Fibroblast of skin of right biceps (primary cell): ENCODE data around the gene NFX1.
A peak's percentile ranks its signal among the peaks of the same experiment; 100 is the strongest.
"Not testable (repeated sequence)": the region's sequence is repeated elsewhere in the genome, so short reads cannot be mapped to it uniquely, and the experiment has no call there.

Experiments
- DNase-seq: peaks from one replicate; pipeline ENCODE4 v3.0.0-alpha.2; 2013

NFX1 gene

DNA sequence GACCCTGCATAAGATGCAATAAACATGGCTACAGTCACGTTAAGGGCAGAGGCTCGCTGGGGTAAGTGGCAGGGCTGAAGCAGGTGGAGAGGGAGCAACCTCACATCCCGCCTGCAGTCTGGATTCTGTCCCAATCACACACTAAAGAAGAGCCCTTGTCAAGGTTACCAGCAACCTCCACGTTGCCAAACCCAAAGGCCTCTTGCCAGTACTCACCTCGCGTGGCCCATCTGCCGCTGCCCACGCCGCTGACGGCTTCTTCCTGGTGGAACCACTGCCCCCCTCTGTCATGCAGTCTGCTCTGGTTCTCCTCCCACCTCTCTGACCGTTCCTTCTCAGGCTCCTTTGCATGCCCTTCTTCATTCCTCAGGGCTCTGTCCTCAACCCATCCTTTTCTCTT lies 103.3 kb downstream of the NFX1 start:
- no peak for DNase-seq

DNA sequence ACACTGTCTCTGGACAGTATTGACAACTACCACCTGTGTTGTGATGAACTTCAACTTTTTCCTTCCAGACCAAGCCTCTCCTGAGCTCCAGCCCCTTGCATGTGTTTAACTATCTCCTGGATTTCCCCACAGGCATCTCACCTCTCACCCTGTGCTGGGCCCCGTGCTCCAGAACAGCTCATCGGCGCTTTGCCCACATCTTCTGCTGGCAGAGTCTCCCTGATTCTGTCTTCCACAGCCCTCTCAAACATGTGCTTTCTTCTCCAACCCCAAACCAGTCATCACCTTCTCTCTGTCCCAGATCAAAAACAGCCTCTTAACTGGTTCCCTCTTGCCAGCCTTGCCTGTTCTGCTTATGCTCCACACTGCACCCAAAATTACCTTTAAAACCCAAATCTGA lies 103.7 kb downstream of the NFX1 start:
- not testable (repeated sequence) for DNase-seq

DNA sequence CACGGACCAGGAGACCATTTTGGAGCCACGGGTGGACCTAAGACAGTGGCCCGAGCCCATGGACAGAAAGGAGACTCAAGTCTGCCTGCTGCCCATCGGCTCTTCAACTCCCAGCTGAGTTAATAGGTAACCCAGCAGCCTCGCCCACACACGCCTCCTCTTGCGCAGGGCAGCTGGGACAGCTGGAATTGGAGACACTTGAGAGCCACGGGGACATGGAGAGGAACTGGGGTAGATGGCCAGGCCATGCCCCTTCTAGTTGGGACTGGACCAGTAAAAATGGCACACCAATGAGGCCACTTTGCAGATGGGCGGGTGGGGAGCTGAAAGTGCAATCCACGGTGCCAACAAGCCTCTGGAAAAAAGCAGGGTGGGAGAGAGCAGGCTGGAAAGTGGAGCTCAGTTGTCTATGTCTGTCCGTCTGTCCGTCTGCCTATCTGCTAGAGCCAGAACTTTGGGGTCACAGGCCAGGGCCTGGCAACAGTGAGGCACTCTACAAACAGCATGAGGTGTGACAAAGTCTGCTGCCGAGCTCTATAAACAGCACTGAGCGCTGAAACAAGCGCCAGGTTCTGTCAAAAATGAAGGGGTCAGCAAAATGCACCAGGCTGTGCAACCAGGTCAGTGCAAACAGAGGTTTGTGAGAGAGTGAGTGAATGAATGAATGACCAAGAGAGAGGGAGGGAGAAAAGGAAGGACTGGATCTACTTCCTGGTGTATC lies 105.0 kb downstream of the NFX1 start:
- DNase-seq = not testable (repeated sequence)

DNA sequence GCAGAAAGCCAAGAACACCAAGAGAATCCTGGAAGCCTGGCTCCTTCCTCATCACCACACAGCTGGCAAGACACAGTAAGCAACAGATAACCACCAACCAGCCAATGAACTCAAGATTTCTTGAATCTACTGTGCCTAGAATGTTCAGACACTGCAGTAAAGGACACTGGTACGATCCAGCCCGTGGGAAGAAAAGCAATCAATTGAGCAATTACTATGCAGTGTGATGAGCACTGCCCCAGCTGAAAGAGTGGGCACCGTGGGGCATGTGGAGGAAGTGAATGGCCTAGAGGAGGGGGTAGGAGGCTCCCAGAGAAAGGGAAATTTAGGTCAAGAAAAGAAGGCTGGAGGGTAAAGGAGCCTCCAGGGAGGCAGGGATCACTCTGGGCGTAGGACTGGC lies 107.5 kb downstream of the NFX1 start:
- not testable (repeated sequence) for DNase-seq

DNA sequence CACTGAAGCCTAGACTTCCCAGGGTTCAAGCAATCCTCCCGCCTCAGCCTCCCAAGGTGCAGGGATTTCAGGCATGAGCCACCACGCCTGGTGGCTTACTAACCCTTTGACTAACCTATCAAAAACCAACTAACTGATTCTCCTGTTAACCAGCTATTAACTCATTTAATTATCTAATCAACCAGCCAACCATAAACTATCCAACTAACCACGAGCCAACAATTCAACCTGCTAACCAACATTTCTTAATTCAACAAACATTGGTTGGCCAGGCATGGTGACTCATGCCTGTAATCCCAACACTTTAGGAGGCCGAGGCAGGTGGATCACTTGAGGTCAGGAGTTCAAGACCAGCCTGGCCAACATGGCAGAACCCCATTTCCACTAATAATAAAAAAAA lies 108.7 kb downstream of the NFX1 start:
- not testable (repeated sequence) for DNase-seq

DNA sequence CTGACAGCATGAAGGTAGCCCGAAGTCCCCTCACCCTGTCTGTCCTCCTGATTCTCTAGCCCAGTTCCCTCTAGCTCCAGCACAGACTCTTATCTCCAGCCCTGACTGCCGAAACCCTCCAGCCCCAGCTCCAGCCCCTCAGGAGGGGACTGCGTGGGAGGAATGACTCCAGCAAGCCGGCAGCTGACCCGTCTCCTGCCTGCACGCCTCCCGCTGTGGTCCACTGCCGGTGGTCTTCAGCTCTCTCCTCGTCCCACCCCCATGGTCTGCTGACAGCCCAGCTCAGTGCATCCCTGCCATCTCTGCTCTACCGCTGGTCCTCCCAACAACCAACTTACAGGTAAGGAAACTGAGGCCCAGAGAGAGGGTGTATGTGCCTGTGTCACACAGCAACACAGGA lies 111.5 kb downstream of the NFX1 start:
- not testable (repeated sequence) for DNase-seq

DNA sequence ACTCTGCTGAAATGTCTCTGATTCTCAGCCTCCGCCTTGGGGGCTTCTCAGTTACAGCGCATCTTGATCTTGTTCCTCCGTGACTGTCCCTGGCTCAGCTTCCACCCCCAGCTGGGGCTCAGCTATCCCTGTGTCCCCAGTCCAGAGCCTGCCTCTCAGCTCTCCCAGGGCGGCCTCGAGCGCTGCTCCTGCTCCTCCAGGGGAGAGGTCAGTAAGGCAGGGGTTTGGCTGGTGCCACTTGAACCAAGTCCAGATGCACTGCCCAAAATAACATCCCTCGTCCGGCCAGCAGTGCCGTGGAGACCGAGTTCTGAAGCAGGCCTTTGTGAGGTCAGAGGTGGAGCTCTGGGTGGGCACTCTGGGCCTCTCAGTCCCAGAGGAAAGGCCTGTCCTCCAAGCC lies 112.1 kb downstream of the NFX1 start, which contains the start of gene AQP7:
Gene AQP7 (minus strand): TSS at position 198 of the 400 bp plus-strand sequence. CDS start 1,306 bp downstream, outside the sequence.
- not testable (repeated sequence) for DNase-seq

DNA sequence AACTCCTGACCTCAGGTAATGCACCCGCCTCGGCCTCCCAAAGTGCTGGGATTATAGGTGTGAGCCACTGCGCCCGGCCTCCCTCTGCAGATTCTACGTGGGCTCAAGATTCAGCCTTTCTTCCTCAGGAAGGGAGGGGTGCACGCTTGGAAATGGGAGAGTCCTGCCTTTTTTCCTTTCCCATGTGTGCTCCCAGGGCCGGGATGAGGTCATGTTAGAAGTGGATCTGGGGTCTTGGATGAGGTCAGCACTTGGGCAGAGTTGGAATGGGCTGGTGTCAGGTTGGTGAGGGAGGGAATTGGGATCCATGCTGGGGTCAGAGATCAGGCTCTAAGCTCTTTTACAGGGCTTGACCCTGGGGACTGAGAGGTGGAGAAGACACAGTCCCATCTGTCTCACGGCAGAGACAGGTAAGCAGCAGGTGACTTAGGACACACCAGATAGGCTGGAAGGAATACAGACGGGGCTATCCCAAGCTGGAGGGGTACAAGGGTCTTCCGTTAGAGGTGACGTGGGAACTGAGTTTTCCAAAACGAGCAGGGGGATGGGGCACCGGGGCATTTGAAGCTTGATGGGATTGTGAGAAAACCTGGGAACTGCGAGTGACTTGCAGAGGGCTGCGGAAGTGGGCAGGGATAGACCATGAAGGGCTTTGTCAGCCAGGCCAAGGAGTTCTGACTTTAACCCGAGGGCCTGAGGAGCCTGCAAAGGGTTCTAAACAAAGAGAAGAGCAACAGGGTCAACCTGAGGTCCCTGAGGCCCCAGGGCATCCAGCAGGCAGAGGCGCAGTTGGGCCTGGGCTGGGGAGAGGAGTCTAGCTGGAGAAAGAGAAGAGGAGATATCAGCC lies 113.8 kb downstream of the NFX1 start:
- DNase-seq = no peak

DNA sequence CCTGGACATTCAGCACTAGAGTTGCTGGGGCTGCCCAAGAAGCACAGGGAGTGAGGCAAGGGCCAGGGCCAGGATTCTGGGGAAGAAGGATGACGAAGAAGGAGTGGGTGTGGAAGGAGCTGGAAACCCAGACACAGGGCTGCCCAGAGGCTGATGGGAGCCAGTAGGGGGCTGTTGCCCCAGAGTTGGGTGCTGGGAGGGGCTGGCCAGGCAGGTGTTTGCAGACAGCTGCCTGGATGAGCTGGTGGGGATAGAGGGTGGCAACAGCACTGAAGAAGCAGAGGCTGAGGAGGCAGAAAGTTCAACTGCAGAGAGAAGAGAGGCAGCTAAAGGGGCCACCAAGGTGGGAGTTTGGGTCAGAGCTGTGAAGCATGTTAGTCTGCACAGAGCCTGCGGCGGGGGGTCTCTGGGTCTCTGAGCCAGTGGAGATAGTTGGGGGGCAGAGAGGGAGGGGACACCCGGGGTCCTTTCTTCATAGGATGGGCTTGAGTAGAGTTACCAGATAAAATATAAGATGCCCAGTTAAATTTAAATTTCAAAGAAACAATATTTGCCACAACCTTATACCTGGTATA lies 114.6 kb downstream of the NFX1 start:
- no peak for DNase-seq

DNA sequence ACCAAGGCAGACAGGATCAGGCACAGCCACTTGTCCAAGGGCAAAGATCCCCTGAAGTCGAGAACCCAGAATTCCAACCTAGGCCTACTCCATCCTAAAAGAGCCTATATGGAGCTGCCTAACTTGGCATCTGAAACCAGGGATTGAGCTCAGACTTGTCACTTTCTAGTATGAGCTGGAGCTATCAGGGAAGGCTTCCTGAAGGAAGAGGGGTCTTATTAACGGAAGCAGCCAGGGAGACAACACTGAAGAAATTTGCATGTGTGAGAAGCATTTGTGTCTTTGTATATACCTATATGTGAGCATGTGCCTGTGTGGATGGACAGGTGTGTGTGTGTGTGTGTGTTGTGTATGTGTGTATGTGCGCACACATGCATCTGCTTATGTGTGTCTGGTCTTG lies 116.7 kb downstream of the NFX1 start:
- no peak for DNase-seq

DNA sequence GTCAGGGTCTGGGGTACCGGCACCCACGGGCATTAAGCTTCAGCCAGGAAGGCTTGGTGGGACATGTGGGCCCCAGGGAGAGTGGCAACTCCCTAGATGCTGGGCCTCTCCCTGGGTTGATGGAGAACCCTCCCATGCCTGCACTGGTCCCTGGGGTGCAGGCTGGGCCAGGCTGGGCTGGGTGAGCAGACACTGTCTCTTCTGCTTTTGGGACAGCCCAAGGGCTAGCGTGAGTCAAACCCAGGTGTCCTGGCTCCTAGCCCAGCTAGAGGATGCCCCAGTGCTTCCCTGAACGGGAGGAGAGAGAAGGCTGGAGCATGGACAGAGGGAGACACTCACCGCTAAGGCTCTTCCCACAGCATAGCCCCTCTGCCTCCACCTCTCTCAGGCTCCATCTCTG lies 117.8 kb downstream of the NFX1 start:
- DNase-seq = no peak

DNA sequence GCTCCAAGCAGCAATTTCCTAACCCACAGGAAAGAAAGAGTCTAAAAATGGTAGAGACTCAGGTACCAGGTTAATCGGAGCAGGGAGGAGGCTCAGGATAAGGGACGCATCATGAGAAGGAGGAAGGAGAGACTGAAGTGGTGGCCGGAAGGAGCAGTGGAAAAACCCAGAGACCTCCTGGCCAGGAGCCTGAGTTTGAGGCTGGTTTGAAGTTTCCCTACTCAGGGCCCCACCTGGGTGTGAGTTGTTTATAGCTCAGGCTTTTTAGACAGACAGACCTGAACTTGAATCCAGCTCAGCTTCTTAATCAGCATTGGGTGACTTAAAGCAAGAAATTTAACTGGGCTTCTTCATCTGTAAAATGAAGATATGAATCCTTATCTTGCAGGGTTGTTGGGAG lies 124.0 kb downstream of the NFX1 start:
- no peak for DNase-seq

DNA sequence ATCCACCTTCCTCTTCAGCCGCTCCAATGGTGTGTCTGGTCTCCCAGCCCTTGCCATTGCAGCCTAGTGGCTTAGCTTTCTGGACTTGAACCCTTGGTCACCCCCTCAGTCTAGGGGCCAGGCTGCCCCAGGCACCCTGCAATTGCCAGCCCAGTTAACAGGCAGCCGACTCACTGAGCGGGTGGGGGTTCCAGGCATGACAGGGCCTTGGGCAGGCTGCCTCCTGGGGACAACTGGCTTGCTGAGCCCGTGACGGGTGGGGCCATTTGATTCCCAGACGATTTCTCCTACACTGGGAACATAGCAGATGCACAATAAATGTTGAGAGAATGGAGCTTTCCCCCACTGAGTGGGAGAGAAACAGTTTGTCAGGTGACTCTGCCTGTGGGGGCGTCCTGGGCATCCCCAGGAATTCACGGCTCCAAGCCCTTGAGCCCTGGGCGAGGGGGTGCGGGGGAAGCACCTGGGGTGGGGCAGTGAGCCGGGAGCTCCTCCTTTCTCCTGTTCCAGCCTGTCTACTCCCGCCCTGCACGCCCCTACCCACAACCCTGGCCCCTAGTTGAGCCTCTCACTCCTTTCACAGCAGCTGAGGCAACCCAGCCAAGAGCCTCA lies 124.7 kb downstream of the NFX1 start:
- no peak for DNase-seq

DNA sequence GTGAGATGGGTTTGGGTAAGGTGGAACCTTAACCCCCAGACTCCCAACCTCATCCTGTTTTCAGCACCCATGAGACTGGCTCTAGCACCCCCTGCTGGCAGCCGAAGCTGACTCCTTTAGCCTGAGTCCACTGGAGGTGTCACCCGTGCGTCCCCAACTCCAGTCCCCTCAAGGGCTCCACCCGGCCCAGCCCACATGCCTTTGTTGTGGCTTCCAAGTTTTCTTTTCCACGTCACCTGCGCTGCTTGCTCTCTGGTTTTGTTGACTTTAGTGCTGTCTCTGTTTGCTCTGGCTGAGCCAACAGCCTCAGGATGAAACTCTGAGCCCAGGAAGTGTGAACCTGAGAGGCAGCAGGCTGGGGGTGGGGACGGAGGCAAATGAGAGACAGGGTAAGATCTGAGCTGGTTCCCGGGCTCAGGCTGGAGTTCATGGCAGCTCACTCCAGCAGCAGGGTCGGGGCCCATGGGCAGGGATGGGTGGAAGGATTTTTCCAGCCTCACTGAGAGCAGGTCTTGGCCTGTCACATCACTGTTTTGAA lies 125.3 kb downstream of the NFX1 start:
- peak; percentile 14 for DNase-seq

DNA sequence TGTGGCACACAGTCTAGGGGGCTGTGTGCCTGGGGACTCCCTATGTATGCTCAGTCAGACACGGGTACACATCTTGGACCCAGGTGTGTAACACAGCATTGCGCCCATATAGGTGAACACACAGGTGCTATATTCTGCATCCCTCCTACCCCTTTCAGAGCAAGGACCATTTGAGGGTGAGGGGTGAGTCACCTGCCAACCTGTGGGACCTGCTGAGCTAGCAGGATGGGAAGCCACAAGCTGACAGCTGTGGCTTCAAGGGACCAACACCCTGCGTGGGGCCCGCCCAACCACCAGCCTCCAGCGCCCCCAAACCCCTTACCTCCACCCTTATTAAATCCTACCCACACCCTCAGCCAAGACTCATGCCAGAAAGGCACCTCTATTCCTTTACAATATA lies 126.7 kb downstream of the NFX1 start:
- DNase-seq = no peak

DNA sequence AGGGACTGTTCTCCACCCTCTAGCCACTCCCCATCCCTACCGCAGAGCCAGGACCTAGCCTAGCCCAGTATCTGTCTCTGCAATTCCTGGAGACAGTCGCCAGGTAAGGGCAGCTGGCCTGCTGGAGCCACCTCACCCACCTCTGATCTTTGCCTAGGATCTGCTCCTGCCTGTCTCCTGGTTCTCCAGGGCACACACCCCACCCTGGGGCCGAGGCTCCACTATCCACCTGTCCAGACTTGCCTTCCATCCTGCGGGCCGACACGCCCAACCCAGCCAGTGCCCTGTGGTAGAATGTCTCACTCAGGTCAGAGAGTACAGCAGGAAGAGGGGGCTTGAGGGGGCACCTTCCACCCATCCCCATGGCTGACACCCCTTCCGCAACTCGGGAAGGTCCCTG lies 127.8 kb downstream of the NFX1 start:
- no peak for DNase-seq

DNA sequence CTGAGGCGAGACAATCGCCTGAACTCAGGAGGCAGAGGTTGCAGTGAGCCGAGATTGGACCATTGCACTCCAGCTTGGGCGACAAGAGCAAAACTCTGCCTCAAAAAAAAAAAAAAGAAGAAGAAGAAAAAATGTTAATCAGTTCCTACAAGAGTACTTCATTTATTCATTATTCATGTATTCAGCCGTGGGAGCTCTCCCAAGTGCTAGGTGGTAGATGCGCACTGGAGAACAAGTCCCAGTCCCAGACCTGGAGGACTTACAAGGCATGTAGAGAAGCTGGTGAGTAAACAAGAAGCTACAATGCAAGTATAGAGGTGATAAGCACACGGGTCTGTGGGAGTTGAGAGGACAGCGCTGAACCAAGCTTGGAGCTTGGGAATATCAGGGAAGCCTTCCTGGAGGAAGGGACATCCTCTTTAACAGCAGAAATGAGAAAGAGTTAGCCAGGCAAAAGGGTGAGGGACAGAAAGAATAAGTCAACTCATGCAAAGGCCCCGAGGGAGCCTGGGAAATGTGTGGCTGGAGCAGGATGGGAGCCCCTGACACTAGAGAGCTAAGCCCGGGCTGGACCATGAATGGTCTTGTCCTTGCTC lies 129.5 kb downstream of the NFX1 start:
- DNase-seq = no peak
